Hepatocyte (in vitro differentiated cells): ENCODE data around the gene MLKL. TPM values are rescaled to one million over a fixed set of nuclear protein-coding genes. Genes with fewer than 3 reads are reported as not detected.
"Not testable (repeated sequence)": the region's sequence is repeated elsewhere in the genome, so short reads cannot be mapped to it uniquely, and the experiment has no call there.

ENCODE experiments used
- DNase-seq: peaks from one replicate; pipeline ENCODE4 v3.0.0-alpha.2; 2016; ENCODE audit warnings: low spot score
- H2AFZ ChIP-seq: fragments of 200-600 bp; sonication (generic); 2 replicates; pipeline ENCODE4 v1.6.0; 2016; ENCODE audit warnings: antibody characterized with exemption, mild to moderate bottlenecking
- H3K27ac ChIP-seq: fragments of 200-600 bp; sonication (generic); 2 replicates; pipeline ENCODE4 v1.5.1; 2016; ENCODE audit warnings: mild to moderate bottlenecking
- H3K27me3 ChIP-seq: fragments of 200-600 bp; sonication (generic); 2 replicates; pipeline ENCODE4 v1.6.1; 2016
- H3K36me3 ChIP-seq: fragments of 200-600 bp; sonication (generic); replicated peaks from 2 replicates; pipeline ENCODE4 v1.5.1; 2016; ENCODE audit warnings: low read depth; ENCODE audit not compliant: insufficient read depth
- H3K4me1 ChIP-seq: fragments of 200-600 bp; sonication (generic); 2 replicates; pipeline ENCODE4 v1.5.1; 2016; ENCODE audit warnings: mild to moderate bottlenecking, moderate library complexity; ENCODE audit not compliant: insufficient read depth
- H3K4me2 ChIP-seq: fragments of 200-600 bp; sonication (generic); 2 replicates; pipeline ENCODE4 v1.6.0; 2016
- H3K4me3 ChIP-seq: fragments of 200-600 bp; sonication (generic); 2 replicates; pipeline ENCODE4 v1.5.1; 2016; ENCODE audit warnings: mild to moderate bottlenecking
- H3K79me2 ChIP-seq: fragments of 200-600 bp; sonication (generic); 2 replicates; pipeline ENCODE4 v1.6.0; 2017; ENCODE audit warnings: mild to moderate bottlenecking
- H3K9me2 ChIP-seq: fragments of 200-600 bp; sonication (generic); replicated peaks from 2 replicates; pipeline ENCODE4 v1.6.0; 2017; ENCODE audit warnings: mild to moderate bottlenecking; ENCODE audit not compliant: insufficient read depth
- H3K9me3 ChIP-seq: fragments of 200-600 bp; sonication (generic); 2 replicates; pipeline ENCODE4 v1.5.1; 2016; ENCODE audit warnings: low read depth, mild to moderate bottlenecking
- H4K20me1 ChIP-seq: fragments of 200-600 bp; sonication (generic); 2 replicates; pipeline ENCODE4 v1.6.0; 2016; ENCODE audit warnings: mild to moderate bottlenecking; ENCODE audit not compliant: insufficient read depth, poor library complexity, severe bottlenecking
- EZH2 ChIP-seq: fragments of 200-600 bp; sonication (generic); IDR thresholded peaks from 2 replicates; pipeline ENCODE4 v1.6.1; 2016; ENCODE audit warnings: antibody characterized with exemption, mild to moderate bottlenecking, borderline replicate concordance
- EZH2phosphoT487 ChIP-seq: fragments of 200-600 bp; sonication (generic); IDR thresholded peaks from one replicate; pipeline ENCODE4 v1.6.1; 2018; ENCODE audit warnings: antibody characterized with exemption, mild to moderate bottlenecking, low read depth, moderate library complexity; ENCODE audit not compliant: unreplicated experiment, severe bottlenecking
- WGBS: methylation state at CpG from one replicate; pipeline ENCODE4 v1.1.6; 2016; ENCODE audit warnings: low lambda C conversion rate; ENCODE audit errors: missing lambda C conversion rate; 5-methylcytosine and 5-hydroxymethylcytosine counted together
- polyA plus RNA-seq: library from polyadenylated mRNA; unstranded; fragments of >200 nt; fragmentation: Nextera tagmentation; extraction: Ambion mirVana; gene quantifications from 2 replicates; pipeline ENCODE4 v1.2.1, GENCODE V29; 2016
- total RNA-seq: library from RNA; depleted of rRNA; stranded (reverse); fragments of >200 nt; gene quantifications from 2 replicates; pipeline ENCODE4 v1.2.3, GENCODE V29; 2014
- TF ChIP-seq, protein P1 (sequence below): fragments of 200-600 bp; sonication (generic); IDR thresholded peaks from 2 replicates; pipeline ENCODE4 v1.5.1; 2016; ENCODE audit warnings: antibody characterized with exemption, mild to moderate bottlenecking; ENCODE audit not compliant: poor library complexity

The MLKL gene
- total and polyA plus RNA-seq, 2 experiments from 2014 or later: 2.8 to 3.3 TPM

DNA sequence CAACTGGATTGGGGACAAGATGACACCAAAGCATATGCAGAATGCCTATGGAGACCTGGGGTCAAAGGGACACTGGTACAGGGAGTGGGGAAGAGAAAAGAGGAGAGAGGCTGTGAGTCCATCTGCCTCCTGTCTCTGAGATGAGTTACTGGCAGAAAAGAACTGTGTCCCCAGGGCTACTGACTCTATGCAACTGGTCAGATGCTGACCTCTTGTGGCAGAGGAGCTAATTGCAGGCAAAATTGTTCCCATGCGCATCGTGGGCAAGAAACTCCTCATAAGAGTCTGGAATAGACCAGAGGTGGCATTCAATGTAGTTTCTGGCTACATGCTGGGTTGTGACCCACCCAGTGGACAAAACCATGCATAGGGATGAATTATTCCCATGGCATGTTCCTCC is 26.1 kb upstream of the MLKL start:
- Histone ChIP-seq H3K4me1 (peaks cover 14% of the 10 kb centered on the region), H2AFZ (no peak overlapping the region), H3K27ac (no peak overlapping the region), H3K36me3 (no peaks in the 10 kb centered on the region), H4K20me1 (no peaks in the 10 kb centered on the region), H3K9me3 (no peaks in the 10 kb centered on the region), H3K4me2 (no peak overlapping the region), H3K27me3 (no peaks in the 10 kb centered on the region), H3K79me2 (no peaks in the 10 kb centered on the region), H3K9me2 (no peaks in the 10 kb centered on the region), H3K4me3 (no peak overlapping the region)
- 84% methylated on average over 2 of the region's 2 CpGs for whole genome bisulfite sequencing
- no peak for DNase-seq
- TF ChIP-seq, protein P1, sequence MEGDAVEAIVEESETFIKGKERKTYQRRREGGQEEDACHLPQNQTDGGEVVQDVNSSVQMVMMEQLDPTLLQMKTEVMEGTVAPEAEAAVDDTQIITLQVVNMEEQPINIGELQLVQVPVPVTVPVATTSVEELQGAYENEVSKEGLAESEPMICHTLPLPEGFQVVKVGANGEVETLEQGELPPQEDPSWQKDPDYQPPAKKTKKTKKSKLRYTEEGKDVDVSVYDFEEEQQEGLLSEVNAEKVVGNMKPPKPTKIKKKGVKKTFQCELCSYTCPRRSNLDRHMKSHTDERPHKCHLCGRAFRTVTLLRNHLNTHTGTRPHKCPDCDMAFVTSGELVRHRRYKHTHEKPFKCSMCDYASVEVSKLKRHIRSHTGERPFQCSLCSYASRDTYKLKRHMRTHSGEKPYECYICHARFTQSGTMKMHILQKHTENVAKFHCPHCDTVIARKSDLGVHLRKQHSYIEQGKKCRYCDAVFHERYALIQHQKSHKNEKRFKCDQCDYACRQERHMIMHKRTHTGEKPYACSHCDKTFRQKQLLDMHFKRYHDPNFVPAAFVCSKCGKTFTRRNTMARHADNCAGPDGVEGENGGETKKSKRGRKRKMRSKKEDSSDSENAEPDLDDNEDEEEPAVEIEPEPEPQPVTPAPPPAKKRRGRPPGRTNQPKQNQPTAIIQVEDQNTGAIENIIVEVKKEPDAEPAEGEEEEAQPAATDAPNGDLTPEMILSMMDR: peak; percentile 35
- TF ChIP-seq EZH2: no peak

DNA sequence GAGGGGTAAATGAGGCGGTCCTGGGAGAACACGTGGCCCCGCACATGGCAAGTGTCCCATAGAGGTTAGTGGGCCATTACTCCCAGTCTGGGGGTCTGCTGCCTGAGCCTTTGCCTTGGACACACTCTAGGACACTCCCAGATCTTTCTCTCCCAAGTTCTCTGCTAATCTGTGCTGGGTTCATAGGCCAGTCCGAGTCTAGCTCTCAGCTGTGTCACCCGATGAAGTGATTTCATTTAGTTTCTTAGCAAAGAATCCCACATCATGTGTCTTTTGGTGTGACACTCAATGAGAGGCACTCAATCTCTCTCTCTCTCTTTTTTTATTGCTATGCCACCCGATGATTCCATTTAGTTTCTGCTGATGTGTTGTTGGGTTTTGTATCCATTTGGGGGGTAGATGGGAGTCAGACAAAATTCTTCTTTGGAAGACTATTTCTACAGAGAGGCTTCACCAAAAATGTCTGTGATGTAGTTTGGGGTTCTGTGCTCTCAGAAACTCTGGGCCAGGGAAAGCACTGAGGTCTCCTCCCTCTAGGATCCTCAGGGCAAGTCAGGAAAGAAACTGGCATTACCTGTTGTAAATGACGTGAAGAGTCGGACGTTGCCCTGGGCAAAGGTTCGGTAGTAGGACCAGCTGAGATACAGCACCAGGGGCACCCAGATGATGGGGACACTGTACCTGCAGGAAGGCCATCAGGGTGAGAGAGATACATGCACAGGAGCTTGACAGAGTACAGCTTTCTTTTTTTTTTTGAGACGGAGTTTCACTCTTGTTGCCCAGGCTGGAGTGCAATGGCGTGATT is 25.2 kb upstream of the MLKL start:
- Histone ChIP-seq H3K36me3 (no peaks in the 10 kb centered on the region), H3K9me3 (no peaks in the 10 kb centered on the region), H3K4me1 (peaks cover 13% of the 10 kb centered on the region), H3K4me3 (no peak overlapping the region), H3K9me2 (no peaks in the 10 kb centered on the region), H3K27me3 (no peaks in the 10 kb centered on the region), H4K20me1 (no peaks in the 10 kb centered on the region), H3K79me2 (no peaks in the 10 kb centered on the region), H3K27ac (no peak overlapping the region), H2AFZ (no peak overlapping the region), H3K4me2 (no peak overlapping the region)
- no peak for TF ChIP-seq EZH2
- TF ChIP-seq, protein P1: no peak
- TF ChIP-seq EZH2phosphoT487: no peak
- WGBS: 96% methylated on average over 12 of the region's 12 CpGs
- no peak for DNase-seq

DNA sequence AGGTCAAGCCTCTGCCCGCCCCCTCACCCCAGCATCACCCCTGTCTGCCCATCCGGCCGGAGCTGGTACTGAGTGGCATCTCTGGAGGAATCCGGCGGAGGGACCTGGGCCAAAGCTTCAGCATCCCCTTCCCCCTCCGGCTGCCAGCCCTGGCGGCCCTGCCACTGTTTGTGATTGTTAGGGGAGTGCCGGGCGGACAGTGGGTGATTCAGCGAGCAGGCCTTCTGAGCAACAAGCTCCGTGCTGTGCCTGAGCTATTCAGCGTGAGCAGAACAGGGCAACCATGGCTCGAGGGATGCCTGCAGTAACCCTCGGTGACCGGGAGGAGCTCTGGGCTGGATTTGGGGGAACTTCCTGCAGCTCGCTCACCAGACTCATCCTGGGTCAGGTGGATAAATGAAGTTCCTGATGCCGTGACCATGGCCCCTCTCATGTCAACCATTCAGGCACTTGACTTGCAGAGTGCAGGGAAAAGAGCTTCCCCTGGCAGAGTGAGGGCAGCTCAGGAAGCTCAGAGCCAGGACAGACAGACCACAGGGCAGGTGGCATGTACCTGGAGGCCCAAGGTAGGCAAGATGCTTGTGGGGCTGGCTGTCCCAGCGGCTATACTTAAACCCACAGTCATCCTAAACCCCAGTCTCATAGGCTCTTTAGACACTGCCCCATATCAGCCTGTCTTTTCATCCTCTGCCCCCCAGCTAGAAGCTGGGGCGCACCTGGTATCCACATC is 24.3 kb upstream of the MLKL start:
- DNase-seq: no peak
- 84% methylated on average over 19 of the region's 19 CpGs for WGBS
- Histone ChIP-seq H3K4me1 (peaks cover 4% of the 10 kb centered on the region), H3K27ac (no peak overlapping the region), H2AFZ (no peak overlapping the region), H3K4me3 (no peak overlapping the region), H3K9me3 (no peaks in the 10 kb centered on the region), H4K20me1 (no peaks in the 10 kb centered on the region), H3K36me3 (no peaks in the 10 kb centered on the region), H3K4me2 (no peak overlapping the region), H3K79me2 (no peaks in the 10 kb centered on the region), H3K9me2 (no peaks in the 10 kb centered on the region), H3K27me3 (no peaks in the 10 kb centered on the region)
- no peak for TF ChIP-seq EZH2phosphoT487

DNA sequence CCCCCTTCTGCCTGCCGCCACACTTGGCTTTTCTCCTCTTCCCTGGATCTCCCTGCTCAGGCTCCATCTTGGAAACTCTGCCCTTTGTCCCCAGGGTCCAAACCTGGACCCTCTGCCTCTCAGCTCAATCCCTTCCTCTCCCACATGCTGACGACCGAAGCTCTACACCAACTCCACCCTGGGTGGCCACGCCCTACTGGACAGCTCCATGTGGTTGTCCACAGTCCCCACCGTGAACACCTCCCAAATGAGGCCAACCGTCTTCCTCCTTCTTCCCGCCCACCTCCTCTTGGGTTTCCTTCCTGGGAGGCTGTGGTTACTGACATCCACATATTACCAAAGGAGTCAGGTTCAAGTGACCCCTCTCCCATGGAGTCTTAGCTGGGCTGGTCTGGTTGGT is 22.6 kb upstream of the MLKL start:
- WGBS: 93% methylated on average over 7 of the region's 7 CpGs
- Histone ChIP-seq H3K9me3 (no peaks in the 10 kb centered on the region), H3K27ac (no peak overlapping the region), H3K27me3 (no peaks in the 10 kb centered on the region), H3K36me3 (no peaks in the 10 kb centered on the region), H3K79me2 (no peaks in the 10 kb centered on the region), H3K4me1 (no peaks in the 10 kb centered on the region), H3K9me2 (no peaks in the 10 kb centered on the region), H3K4me3 (no peak overlapping the region), H3K4me2 (no peak overlapping the region), H2AFZ (no peak overlapping the region), H4K20me1 (no peaks in the 10 kb centered on the region)
- no peak for TF ChIP-seq EZH2phosphoT487
- TF ChIP-seq, protein P1: no peak
- no peak for TF ChIP-seq EZH2
- DNase-seq: no peak

DNA sequence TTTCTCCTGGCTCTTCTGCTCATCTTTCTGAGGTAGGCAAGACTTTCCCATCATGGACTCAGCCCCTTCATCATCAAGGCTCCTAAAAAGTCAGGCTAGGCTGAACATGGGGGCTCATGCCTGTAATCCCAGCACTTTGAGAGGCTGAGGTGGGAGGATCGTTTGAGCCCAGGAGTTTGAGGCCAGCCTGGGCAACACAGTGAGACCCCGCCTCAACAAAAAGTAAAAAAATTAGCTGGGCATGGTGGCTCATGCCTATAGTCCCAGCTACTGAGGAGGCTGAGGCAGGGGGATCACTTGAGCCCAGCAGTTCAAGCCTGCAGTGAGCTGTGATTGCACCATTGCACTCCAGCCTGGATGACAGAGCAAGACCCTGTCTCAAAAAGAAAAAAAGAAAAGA is 21.5 kb upstream of the MLKL start:
- H3K9me3 ChIP-seq, H2AFZ ChIP-seq, H3K4me2 ChIP-seq, H3K27ac ChIP-seq, H3K36me3 ChIP-seq, H4K20me1 ChIP-seq, H3K27me3 ChIP-seq, H3K4me3 ChIP-seq, DNase-seq, H3K79me2 ChIP-seq, H3K4me1 ChIP-seq, H3K9me2 ChIP-seq: not testable (repeated sequence)
- WGBS: 88% methylated on average over 2 of the region's 2 CpGs
